Subcutaneous abdominal adipose tissue (tissue), 5 donors: ENCODE results near the gene ESF1.

Experiments used
- H3K27ac ChIP-seq: one replicate; pipeline ENCODE4 v1.7.0; 2013; ENCODE audit warnings: low read depth, mild to moderate bottlenecking, inconsistent platforms, low read length, moderate library complexity
- H3K27me3 ChIP-seq, 5 donors: one replicate each; pipeline ENCODE4 v1.7.0; 2013; ENCODE audit warnings: low read length in 5 of 5, inconsistent platforms in 1 of 5; ENCODE audit not compliant: control insufficient read depth in 5 of 5, insufficient read depth in 4 of 5
- H3K36me3 ChIP-seq, 5 donors: one replicate each; pipeline ENCODE4 v1.7.0; 2013; ENCODE audit warnings: low read length in 5 of 5; ENCODE audit not compliant: control insufficient read depth in 5 of 5, insufficient read depth in 5 of 5
- H3K4me1 ChIP-seq, 5 donors: one replicate each; pipeline ENCODE4 v1.7.0; 2013; ENCODE audit warnings: low read length in 5 of 5, mild to moderate bottlenecking in 3 of 5, moderate library complexity in 1 of 5; ENCODE audit not compliant: control insufficient read depth in 5 of 5, insufficient read depth in 5 of 5
- H3K4me3 ChIP-seq, 5 donors: one replicate each; pipeline ENCODE4 v1.7.0; 2013; ENCODE audit warnings: low read length in 5 of 5, low read depth in 1 of 5
- H3K9ac ChIP-seq, 5 donors: one replicate each; pipeline ENCODE4 v1.7.0; 2013; ENCODE audit warnings: low read length in 5 of 5, mild to moderate bottlenecking in 4 of 5, moderate library complexity in 3 of 5
- H3K9me3 ChIP-seq, 5 donors: one replicate each; pipeline ENCODE4 v1.7.0; 2013; ENCODE audit warnings: low read length in 5 of 5; ENCODE audit not compliant: control insufficient read depth in 5 of 5
- donor health status: healthy.
- donor health status: healthy.
- donor health status: healthy.
- donor health status: healthy.
- donor health status: healthy.

The ESF1 gene

DNA sequence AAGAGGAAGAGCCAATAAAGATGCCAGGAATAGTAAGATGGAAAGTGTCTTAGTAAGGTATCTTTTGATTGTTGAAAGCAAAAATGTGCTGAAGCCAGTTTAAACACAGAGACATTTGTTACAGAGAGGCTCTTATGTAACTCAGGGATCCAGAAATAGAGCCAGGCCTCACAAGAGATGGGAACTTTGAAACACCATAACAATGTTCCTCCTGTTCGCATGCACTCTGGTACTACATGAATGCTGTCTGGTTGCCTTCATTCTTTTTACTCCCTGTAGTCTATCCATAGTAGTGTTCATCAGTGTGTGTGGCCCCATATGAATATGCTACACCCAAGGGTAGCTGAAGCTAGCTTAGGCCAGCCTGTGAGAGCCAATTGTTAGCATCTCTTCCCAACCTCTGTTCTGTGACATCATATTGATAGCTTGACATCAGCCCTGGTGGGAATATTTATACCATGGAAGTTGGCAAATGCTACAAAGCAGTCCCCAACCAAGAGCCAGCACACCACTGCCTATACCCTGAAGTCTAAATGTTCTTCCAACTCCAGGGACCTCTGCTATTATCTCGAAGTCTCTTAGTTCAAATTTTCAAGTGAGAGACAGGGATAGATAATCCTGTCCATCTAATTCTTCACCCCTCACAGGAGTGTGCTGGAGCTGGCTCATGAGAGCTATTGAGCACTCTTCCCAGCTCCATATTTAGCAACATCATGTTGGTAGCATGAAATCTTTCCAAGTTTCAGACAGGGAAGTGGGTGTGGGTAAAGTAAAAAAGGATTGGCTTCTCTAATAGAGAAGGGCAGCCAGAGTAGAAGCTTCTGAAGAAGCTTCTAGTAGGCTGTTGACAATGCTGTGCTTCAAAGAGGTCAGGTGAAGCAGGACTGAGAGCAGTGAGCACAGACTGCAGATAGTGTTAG, 7.1 kb upstream of the ESF1 start:
- Histone ChIP-seq H3K4me3 (no peak overlapping the region), H3K27me3 (no peaks in the 10 kb centered on the region), H3K27ac (no peak overlapping the region), H3K36me3 (peaks cover 38 to 72% (median 56%) of the 10 kb centered on the region in 5 donors), H3K9ac (peak overlapping the region in 1 of 5 donors; percentile 46), H3K9me3 (no peaks in the 10 kb centered on the region), H3K4me1 (peaks cover 0 to 20% (median 15%) of the 10 kb centered on the region in 5 donors)

GRCh38 chr20:13790708-13791107, 6.0 kb upstream of the ESF1 start:
- Histone ChIP-seq H3K9ac (no peak overlapping the region), H3K4me3 (no peak overlapping the region), H3K27me3 (no peaks in the 10 kb centered on the region), H3K4me1 (peaks cover 7 to 31% (median 26%) of the 10 kb centered on the region in 5 donors), H3K27ac (no peak overlapping the region), H3K9me3 (no peaks in the 10 kb centered on the region), H3K36me3 (peaks cover 31 to 61% (median 46%) of the 10 kb centered on the region in 5 donors)

- Histone ChIP-seq H3K4me3 (no peak overlapping the region), H3K4me1 (peaks cover 9 to 47% (median 44%) of the 10 kb centered on the region in 5 donors)
Observed at GRCh38 chr20:13788167-13788834, 3.6 kb upstream of the ESF1 start.

DNA sequence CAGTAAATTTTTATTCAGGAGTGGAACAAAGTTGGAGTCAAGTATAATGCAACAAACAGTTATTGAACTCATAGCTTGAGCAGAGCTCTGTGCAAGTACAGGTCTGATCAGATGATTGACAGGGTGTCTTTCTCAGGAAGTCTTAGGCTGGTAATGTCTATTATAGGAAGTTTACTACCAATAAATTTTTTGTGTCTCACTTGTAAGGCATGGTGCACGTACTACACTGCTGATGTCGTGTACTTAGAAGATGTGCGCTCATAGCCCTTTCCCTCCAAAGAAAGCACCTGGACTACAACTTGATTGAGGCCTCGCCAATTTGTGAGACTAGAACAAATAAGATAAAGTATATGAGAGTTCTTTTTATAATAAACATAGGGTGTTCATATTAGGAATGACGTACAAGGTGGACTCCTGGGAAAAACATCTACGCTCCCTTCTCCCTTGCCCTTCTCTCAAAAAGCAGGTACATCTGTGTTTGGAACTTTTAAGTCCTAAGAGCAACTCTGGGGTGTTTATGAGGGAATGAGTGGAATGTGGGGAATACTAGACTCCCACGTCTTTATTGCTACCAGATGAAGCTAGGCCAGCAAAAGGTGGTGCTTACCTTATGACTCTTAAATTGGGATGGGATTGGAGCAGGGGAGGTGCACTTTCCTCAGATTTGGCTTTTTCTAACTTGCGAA, 1.6 kb upstream of the ESF1 start:
- H3K36me3 ChIP-seq, result peaks cover 9 to 30% (median 20%) of the 10 kb centered on the region in 5 donors
- H3K4me1 ChIP-seq, result peaks cover 9 to 39% (median 35%) of the 10 kb centered on the region in 5 donors
- H3K9me3 ChIP-seq, result no peaks in the 10 kb centered on the region
- no peak overlapping the region for H3K27ac ChIP-seq
- peak overlapping the region; percentile 48 to 99 (median 96) for H3K4me3 ChIP-seq
- H3K9ac ChIP-seq, result peak overlapping the region in 4 of 5 donors; percentile 80 to 92 (median 89)
- no peaks in the 10 kb centered on the region for H3K27me3 ChIP-seq

More at GRCh38 chr20:13788167-13788834, 3.6 kb upstream of the ESF1 start:
- Histone ChIP-seq H3K27ac (no peak overlapping the region), H3K9ac (no peak overlapping the region), H3K27me3 (no peaks in the 10 kb centered on the region), H3K36me3 (peaks cover 23 to 39% (median 28%) of the 10 kb centered on the region in 5 donors), H3K9me3 (no peaks in the 10 kb centered on the region)

DNA sequence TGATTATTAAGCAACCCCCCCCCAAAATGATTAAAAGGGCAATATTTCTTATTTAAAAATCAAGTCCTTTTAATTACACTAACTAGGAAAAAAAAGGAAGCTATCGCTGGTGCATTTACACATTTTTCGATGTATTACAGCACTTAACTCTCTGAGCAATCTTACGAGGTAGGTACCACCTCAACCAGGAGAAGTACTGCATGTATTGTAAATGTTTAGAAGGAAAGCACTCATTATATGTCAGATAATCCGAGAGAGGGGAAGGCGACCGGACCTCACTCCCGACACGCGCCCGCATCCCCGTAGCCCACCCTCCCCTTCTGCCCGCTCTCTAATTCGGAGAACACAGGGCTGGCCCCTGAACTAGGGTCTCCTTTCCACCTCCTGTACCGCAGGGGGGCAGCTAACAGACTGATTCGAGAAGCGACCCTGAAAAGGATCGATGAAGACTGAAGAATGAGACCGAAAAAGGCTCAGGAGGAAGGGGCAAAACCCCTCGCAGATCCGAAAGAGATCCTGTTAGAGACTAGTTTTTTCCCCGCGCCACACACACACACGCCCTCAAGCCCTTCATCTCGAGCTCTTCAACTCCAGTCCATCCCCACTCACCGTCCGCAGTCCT, 337 bp downstream of the ESF1 start:
- peak overlapping the region; percentile 80 to 99 (median 96) for H3K4me3 ChIP-seq
- H3K9me3 ChIP-seq, result no peaks in the 10 kb centered on the region
- H3K27me3 ChIP-seq, result no peaks in the 10 kb centered on the region
- peak overlapping the region; percentile 89 for H3K27ac ChIP-seq
- peaks cover 7 to 25% (median 20%) of the 10 kb centered on the region in 5 donors for H3K36me3 ChIP-seq
- peak overlapping the region; percentile 63 to 92 (median 90) for H3K9ac ChIP-seq
- H3K4me1 ChIP-seq, result peaks cover 9 to 37% (median 33%) of the 10 kb centered on the region in 5 donors

DNA sequence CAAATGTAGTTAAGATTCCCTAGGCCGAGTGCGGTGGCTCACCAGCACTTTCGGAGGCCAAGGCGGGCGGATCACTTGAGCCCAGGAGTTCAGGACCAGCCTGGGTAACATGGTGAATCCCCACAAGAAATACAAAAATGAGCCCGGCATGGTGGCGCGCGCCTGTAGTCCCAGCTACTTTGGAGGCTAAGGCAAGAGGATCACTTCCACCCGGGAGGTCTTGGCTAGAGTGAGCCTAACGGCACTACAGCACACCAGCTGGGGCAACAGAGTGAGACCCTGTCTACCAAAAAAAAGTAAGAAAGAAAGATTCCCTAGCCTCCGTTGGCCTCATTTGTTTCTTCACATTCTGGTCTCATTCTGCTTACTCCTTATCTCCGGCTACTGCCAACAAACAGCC, 1.2 kb downstream of the ESF1 start:
- no peak overlapping the region for H3K27ac ChIP-seq
- peak overlapping the region in 3 of 5 donors; percentile 80 to 98 (median 90) for H3K4me3 ChIP-seq
- H3K9me3 ChIP-seq, result no peaks in the 10 kb centered on the region
- peak overlapping the region in 3 of 5 donors; percentile 7 to 92 (median 63) for H3K9ac ChIP-seq
- H3K27me3 ChIP-seq, result no peaks in the 10 kb centered on the region
- H3K4me1 ChIP-seq, result peaks cover 9 to 37% (median 35%) of the 10 kb centered on the region in 5 donors
- H3K36me3 ChIP-seq, result peaks cover 7 to 23% (median 20%) of the 10 kb centered on the region in 5 donors

- H3K9me3 ChIP-seq, result no peaks in the 10 kb centered on the region
- no peak overlapping the region for H3K27ac ChIP-seq
- H3K36me3 ChIP-seq, result peaks cover 31 to 54% (median 47%) of the 10 kb centered on the region in 5 donors
- H3K4me3 ChIP-seq, result no peak overlapping the region
- no peaks in the 10 kb centered on the region for H3K27me3 ChIP-seq
- no peak overlapping the region for H3K9ac ChIP-seq
- H3K4me1 ChIP-seq, result peaks cover 0 to 8% (median 7%) of the 10 kb centered on the region in 5 donors
Observed at GRCh38 chr20:13778827-13779226, 5.9 kb downstream of the ESF1 start.

DNA sequence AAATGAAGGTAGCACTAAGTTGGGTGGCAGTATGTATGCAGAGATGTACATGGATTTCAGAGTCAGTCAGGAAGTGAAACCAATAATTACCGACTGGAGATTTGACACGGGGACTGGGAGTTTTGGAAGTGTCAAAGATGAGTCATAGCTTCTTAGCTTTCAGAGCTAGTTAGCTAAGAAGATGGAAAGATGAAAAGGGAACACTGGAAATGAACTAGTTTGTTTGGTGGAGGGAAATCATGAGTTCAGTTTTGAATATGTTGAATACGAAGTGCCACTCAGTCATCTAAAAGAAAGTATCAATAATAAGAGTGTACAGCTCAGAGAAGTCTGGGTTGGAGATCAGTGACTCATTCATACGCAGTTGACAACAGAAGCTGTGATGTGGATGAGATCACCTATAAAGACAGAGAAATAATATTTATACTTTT, 7.5 kb downstream of the ESF1 start:
- H3K9ac ChIP-seq, result no peak overlapping the region
- peaks cover 0 to 2% (median 0%) of the 10 kb centered on the region in 5 donors for H3K4me1 ChIP-seq
- no peak overlapping the region for H3K4me3 ChIP-seq
- no peaks in the 10 kb centered on the region for H3K9me3 ChIP-seq
- no peaks in the 10 kb centered on the region for H3K27me3 ChIP-seq
- H3K36me3 ChIP-seq, result peaks cover 31 to 58% (median 53%) of the 10 kb centered on the region in 5 donors
- H3K27ac ChIP-seq, result no peak overlapping the region

GRCh38 chr20:13775867-13776266, 8.9 kb downstream of the ESF1 start:
- Histone ChIP-seq H3K9me3 (no peaks in the 10 kb centered on the region), H3K4me3 (no peak overlapping the region), H3K27me3 (no peaks in the 10 kb centered on the region), H3K36me3 (peaks cover 31 to 59% (median 48%) of the 10 kb centered on the region in 5 donors), H3K4me1 (peaks cover 0 to 2% (median 0%) of the 10 kb centered on the region in 5 donors), H3K9ac (no peak overlapping the region), H3K27ac (no peak overlapping the region)
